HEK293 (cell line): ENCODE data around the gene NDUFA1.
"Not testable (repeated sequence)": the region's sequence is repeated elsewhere in the genome, so short reads cannot be mapped to it uniquely, and the experiment has no call there.

Experiments
- CTCF ChIA-PET: fragments of 350-600 bp; formaldehyde crosslinking; extraction: SDS; loops from one replicate; lab custom pipeline; 2021; ENCODE audit warnings: antibody characterized with exemption; lab: Yijun Ruan, JAX
- POLR2A ChIA-PET: fragments of 300-600 bp; formaldehyde crosslinking; extraction: SDS; loops from one replicate; lab custom pipeline; 2020; ENCODE audit warnings: antibody characterized with exemption, inconsistent platforms; lab: Yijun Ruan, JAX
- H3K27ac ChIP-seq: fragments of 200-500 bp; sonication (Bioruptor generic); 2 replicates; pipeline ENCODE4 v1.5.1; 2014; ENCODE audit warnings: low read depth, low read length, control low read depth, inconsistent platforms; ENCODE audit errors: extremely low read depth
- H3K36me3 ChIP-seq, 2 experiments: fragments of 200-500 bp in 1 of 2; sonication (Bioruptor generic) in 1 of 2; 1 replicate in 1 of 2; 2 replicates in 1 of 2; pipeline ENCODE4 v1.5.1; 2014 to 2017; ENCODE audit warnings: inconsistent platforms in 2 of 2, low read length in 2 of 2; ENCODE audit not compliant: control insufficient read depth in 2 of 2, insufficient read depth in 1 of 2
- H3K4me1 ChIP-seq: fragments of 200-500 bp; sonication (Bioruptor generic); 2 replicates; pipeline ENCODE4 v1.5.1; 2014; ENCODE audit warnings: mild to moderate bottlenecking, low read length, inconsistent platforms; ENCODE audit not compliant: control insufficient read depth, insufficient read depth
- H3K4me3 ChIP-seq: 2 replicates; pipeline ENCODE4 v1.5.1; 2011; ENCODE audit warnings: low read depth, mild to moderate bottlenecking, control low read depth, low read length, moderate library complexity
- H3K9me3 ChIP-seq: fragments of 200-500 bp; sonication (Bioruptor generic); 2 replicates; pipeline ENCODE4 v1.5.1; 2014; ENCODE audit warnings: low read depth, low read length, inconsistent platforms; ENCODE audit not compliant: control insufficient read depth, insufficient read depth
- HOXD13 ChIP-seq: sonication (generic); formaldehyde crosslinking; IDR thresholded peaks from 2 replicates; pipeline ENCODE4 v1.8.0; 2022; ENCODE audit warnings: missing genetic modification reagents, borderline replicate concordance
- IKZF3 ChIP-seq: fragments of 450-650 bp; IDR thresholded peaks from 2 replicates; pipeline ENCODE4 v1.5.0; 2018; ENCODE audit warnings: missing biosample characterization, mild to moderate bottlenecking, missing genetic modification characterization, moderate library complexity
- PATZ1 ChIP-seq: fragments of 450-650 bp; formaldehyde crosslinking; IDR thresholded peaks from 2 replicates; pipeline ENCODE4 v1.5.1; 2016; ENCODE audit warnings: missing biosample characterization, missing genetic modification characterization
- PBX3 ChIP-seq: sonication (generic); formaldehyde crosslinking; IDR thresholded peaks from 2 replicates; pipeline ENCODE4 v1.8.1; 2022; ENCODE audit warnings: mild to moderate bottlenecking, moderate library complexity, missing genetic modification reagents
- PRDM10 ChIP-seq: fragments of 450-650 bp; formaldehyde crosslinking; IDR thresholded peaks from 2 replicates; pipeline ENCODE4 v1.5.1; 2016; ENCODE audit warnings: missing biosample characterization, missing genetic modification characterization
- ZBTB49 ChIP-seq: fragments of 450-650 bp; formaldehyde crosslinking; IDR thresholded peaks from 2 replicates; pipeline ENCODE4 v1.5.1; 2016; ENCODE audit warnings: missing biosample characterization, missing genetic modification characterization, low read depth
- ZBTB7A ChIP-seq: fragments of 450-650 bp; formaldehyde crosslinking; IDR thresholded peaks from 2 replicates; pipeline ENCODE4 v1.5.1; 2016; ENCODE audit warnings: low read depth, missing biosample characterization, missing genetic modification characterization
- ZFP69B ChIP-seq: fragments of 450-650 bp; formaldehyde crosslinking; IDR thresholded peaks from 2 replicates; pipeline ENCODE4 v1.5.1; 2016; ENCODE audit warnings: missing biosample characterization, missing genetic modification characterization
- ZNF10 ChIP-seq: fragments of 450-650 bp; formaldehyde crosslinking; IDR thresholded peaks from 2 replicates; pipeline ENCODE4 v1.5.1; 2017; ENCODE audit warnings: missing biosample characterization, missing genetic modification characterization
- ZNF138 ChIP-seq: fragments of 450-650 bp; formaldehyde crosslinking; IDR thresholded peaks from 2 replicates; pipeline ENCODE4 v1.5.1; 2016; ENCODE audit warnings: missing biosample characterization, missing genetic modification characterization, borderline replicate concordance
- ZNF175 ChIP-seq: fragments of 450-650 bp; formaldehyde crosslinking; IDR thresholded peaks from 2 replicates; pipeline ENCODE4 v1.5.1; 2016; ENCODE audit warnings: missing biosample characterization, missing genetic modification characterization
- ZNF221 ChIP-seq: fragments of 450-650 bp; formaldehyde crosslinking; IDR thresholded peaks from 2 replicates; pipeline ENCODE4 v1.5.1; 2017; ENCODE audit warnings: missing biosample characterization, missing genetic modification characterization, borderline replicate concordance
- ZNF324 ChIP-seq: fragments of 450-650 bp; formaldehyde crosslinking; IDR thresholded peaks from 2 replicates; pipeline ENCODE4 v1.5.1; 2016; ENCODE audit warnings: missing biosample characterization, missing genetic modification characterization
- ZNF341 ChIP-seq: fragments of 450-650 bp; formaldehyde crosslinking; IDR thresholded peaks from 2 replicates; pipeline ENCODE4; 2016; ENCODE audit warnings: low read depth, missing biosample characterization, missing genetic modification characterization
- ZNF521 ChIP-seq: fragments of 450-650 bp; formaldehyde crosslinking; IDR thresholded peaks from 2 replicates; pipeline ENCODE4 v1.5.1; 2017; ENCODE audit warnings: missing biosample characterization, mild to moderate bottlenecking, missing genetic modification characterization
- ZNF530 ChIP-seq: fragments of 450-650 bp; formaldehyde crosslinking; IDR thresholded peaks from 2 replicates; pipeline ENCODE4 v1.5.1; 2016; ENCODE audit warnings: low read depth, missing biosample characterization, missing genetic modification characterization
- ZNF561 ChIP-seq: fragments of 450-650 bp; IDR thresholded peaks from 2 replicates; pipeline ENCODE4 v1.5.1; 2018; ENCODE audit warnings: missing biosample characterization, missing genetic modification characterization, borderline replicate concordance
- ZNF664 ChIP-seq: fragments of 450-650 bp; formaldehyde crosslinking; IDR thresholded peaks from 2 replicates; pipeline ENCODE4 v1.5.1; 2016; ENCODE audit warnings: missing biosample characterization, missing genetic modification characterization
- ZNF747 ChIP-seq: fragments of 450-650 bp; formaldehyde crosslinking; IDR thresholded peaks from 2 replicates; pipeline ENCODE4 v1.5.1; 2016; ENCODE audit warnings: missing biosample characterization, missing genetic modification characterization
- ZNF785 ChIP-seq: fragments of 450-650 bp; formaldehyde crosslinking; IDR thresholded peaks from 2 replicates; pipeline ENCODE4 v1.5.1; 2016; ENCODE audit warnings: missing biosample characterization, missing genetic modification characterization
- ZSCAN23 ChIP-seq: fragments of 450-650 bp; formaldehyde crosslinking; IDR thresholded peaks from 2 replicates; pipeline ENCODE4 v1.5.1; 2016; ENCODE audit warnings: missing biosample characterization, missing genetic modification characterization
- TF ChIP-seq, protein P1 (sequence below): fragments of 450-650 bp; formaldehyde crosslinking; IDR thresholded peaks from 2 replicates; pipeline ENCODE4; 2016; ENCODE audit warnings: missing biosample characterization, missing genetic modification characterization
- TF ChIP-seq, protein P2 (sequence below): fragments of 450-650 bp; formaldehyde crosslinking; IDR thresholded peaks from 2 replicates; pipeline ENCODE4 v1.5.1; 2016; ENCODE audit warnings: missing biosample characterization, missing genetic modification characterization

The NDUFA1 gene

DNA sequence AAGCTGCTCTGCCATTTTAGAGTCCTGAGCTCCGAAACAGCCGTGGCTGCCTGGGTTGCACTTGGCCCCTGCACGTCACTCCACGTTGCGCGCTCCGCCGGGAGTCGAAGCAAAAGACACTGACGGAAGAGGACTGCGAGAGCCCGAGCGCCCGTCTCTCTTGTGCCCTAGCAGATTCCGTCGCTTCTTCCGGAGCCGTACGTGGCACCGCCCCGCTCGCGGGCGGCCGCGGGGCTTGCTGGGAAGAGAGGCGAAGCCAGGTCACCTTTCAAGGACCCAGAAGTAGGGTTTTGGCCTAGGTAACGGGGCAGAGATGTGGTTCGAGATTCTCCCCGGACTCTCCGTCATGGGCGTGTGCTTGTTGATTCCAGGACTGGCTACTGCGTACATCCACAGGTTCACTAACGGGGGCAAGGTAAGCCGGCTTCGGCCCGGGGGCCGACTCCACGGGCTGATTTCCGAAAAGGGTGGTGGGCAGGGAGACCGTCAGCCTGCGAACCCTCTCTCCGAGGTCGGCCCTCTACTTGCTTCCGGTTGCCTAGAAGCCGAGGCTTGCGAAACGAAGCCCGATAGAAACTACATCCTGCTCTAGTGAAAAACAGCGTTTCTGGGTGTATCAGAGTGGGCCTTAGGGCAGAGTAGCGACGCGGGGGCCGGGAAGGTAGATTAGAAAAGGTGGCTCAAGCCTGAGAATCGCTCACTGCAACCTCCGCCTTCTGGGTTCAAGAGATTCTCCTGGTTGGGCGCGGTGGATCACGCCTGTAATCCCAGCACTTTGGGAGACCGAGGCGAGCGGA is at the start of gene NDUFA1, which contains the start of gene RNF113A (continued):
- TF ChIP-seq ZNF785 (tag by site-specific recombination) (no peak), ZNF747 (tag by site-specific recombination) (no peak), ZFP69B (no peak), ZNF664 (tag by site-specific recombination) (no peak), PRDM10 (tag by site-specific recombination) (peak; percentile 40), ZSCAN23 (tag by site-specific recombination) (no peak), ZNF138 (tag by site-specific recombination) (no peak), ZNF341 (tag by site-specific recombination) (peak; percentile 42), ZNF10 (tag by site-specific recombination) (peak; percentile 25; the same call in 1 of the 2 replicates), ZNF324 (tag by site-specific recombination) (no peak), IKZF3 (tag by site-specific recombination) (no peak), ZNF221 (tag by site-specific recombination) (no peak), ZNF175 (tag by site-specific recombination) (no peak), PATZ1 (tag by site-specific recombination) (peak; percentile 28; the same call in 1 of the 2 replicates), ZBTB7A (tag by site-specific recombination) (peak; percentile 12; the same call in 1 of the 2 replicates), ZBTB49 (tag by site-specific recombination) (no peak), ZNF521 (no peak), PBX3 (CRISPR knock-in tag) (0 out of 2 replicates have a peak, but pooled peaks have one; percentile 33), ZNF561 (tag by site-specific recombination) (no peak; the same call in 1 of the 2 replicates), HOXD13 (CRISPR knock-in tag) (no peak), ZNF530 (tag by site-specific recombination) (no peak)
- TF ChIP-seq, protein P1, sequence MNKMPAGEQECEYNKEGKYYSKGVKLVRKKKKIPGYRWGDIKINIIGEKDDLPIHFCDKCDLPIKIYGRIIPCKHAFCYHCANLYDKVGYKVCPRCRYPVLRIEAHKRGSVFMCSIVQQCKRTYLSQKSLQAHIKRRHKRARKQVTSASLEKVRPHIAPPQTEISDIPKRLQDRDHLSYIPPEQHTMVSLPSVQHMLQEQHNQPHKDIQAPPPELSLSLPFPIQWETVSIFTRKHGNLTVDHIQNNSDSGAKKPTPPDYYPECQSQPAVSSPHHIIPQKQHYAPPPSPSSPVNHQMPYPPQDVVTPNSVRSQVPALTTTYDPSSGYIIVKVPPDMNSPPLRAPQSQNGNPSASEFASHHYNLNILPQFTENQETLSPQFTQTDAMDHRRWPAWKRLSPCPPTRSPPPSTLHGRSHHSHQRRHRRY, result no peak
- TF ChIP-seq, protein P2, sequence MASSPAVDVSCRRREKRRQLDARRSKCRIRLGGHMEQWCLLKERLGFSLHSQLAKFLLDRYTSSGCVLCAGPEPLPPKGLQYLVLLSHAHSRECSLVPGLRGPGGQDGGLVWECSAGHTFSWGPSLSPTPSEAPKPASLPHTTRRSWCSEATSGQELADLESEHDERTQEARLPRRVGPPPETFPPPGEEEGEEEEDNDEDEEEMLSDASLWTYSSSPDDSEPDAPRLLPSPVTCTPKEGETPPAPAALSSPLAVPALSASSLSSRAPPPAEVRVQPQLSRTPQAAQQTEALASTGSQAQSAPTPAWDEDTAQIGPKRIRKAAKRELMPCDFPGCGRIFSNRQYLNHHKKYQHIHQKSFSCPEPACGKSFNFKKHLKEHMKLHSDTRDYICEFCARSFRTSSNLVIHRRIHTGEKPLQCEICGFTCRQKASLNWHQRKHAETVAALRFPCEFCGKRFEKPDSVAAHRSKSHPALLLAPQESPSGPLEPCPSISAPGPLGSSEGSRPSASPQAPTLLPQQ (tag by site-specific recombination), result no peak

- H3K4me3 ChIP-seq, H3K27ac ChIP-seq, H3K36me3 ChIP-seq, POLR2A ChIA-PET, CTCF ChIA-PET, H3K4me1 ChIP-seq, H3K9me3 ChIP-seq: not testable (repeated sequence)
Measured at GRCh38 chrX:119824221-119824620, 47.4 kb upstream of the NDUFA1 start.
